ENCODE measurements around the gene DTD2.

GRCh38 chr14:31479027-31479426 is 21.7 kb upstream of the DTD2 start:
- TF ChIP-seq CTCF (conservative IDR thresholded peaks at IDR 0.05; ENCODE audit: low read depth, low read length) (no peak), EZH2 (IDR thresholded peaks at IDR 0.05; ENCODE audit: low read length, unreplicated experiment) (no peak), EZH2phosphoT487 (IDR thresholded peaks at IDR 0.05; ENCODE audit: borderline replicate concordance, low read length) (no peak)
